Measurements from ENCODE around the gene NOTCH1.

DNA sequence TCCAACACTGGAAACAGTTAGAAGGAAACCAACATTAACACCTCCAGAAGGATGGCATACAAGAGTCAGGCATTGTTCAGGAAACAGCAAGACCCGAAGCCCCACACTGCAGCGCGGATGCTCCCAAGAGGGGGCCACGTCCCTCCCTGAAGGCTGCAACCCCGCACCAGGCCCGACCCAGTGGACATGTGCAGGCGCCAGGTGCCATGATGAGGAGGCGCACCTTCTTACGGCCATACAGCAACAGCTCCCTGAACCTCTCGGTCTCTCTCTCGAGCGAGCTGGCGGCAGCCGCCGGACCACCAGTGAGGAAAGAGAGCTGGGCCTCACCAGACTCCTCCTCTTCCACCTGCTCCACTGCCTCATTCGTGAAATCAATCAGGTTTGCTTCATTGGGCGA, 83.2 kb downstream of the NOTCH1 start:
- TF ChIP-seq POLR2A (IDR thresholded peaks at IDR 0.05) (no peak), CTCF (IDR thresholded peaks at IDR 0.05) (no peak)

All from body of pancreas (tissue), 4 donors.